ENCODE measurements around the gene UACA. TPM values are rescaled to one million over a fixed set of nuclear protein-coding genes. Genes with fewer than 3 reads are reported as not detected.

The UACA gene
- total RNA-seq, 1 donor, result 161 TPM

DNA sequence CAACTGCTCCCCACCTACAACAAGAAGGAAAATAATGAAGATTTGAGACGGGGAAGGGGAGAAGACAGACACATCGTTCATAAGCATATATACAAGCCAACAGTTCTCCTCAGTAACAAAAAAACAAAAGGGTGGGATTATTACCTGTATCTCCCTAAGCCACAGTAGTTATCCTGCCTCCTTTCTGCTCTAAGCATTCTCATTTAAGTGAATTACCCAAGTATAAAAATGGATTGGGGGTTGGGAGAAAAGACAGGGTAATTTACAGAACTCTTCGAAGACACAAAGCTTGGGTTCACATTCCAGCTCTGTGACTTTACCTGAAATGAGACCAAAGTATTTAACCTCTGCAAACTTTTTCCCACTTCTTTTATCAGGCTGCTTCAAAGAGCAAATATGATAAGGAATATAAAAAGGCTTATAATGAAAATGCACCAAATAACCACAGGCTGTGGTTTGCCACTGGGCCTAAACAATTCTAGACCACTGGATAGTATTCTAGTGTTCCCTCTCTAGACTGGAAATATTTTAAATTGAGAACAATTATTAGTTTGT is 64.4 kb downstream of the UACA start:
- Histone ChIP-seq H3K36me3 (ENCODE audit: insufficient read depth, low read length) (peaks cover 30% of the 10 kb centered on the region), H3K27ac (ENCODE audit: low read depth, low read length) (peak overlapping the region; percentile 1), H3K4me3 (ENCODE audit: insufficient read depth, low read length) (no peak overlapping the region), H3K4me1 (ENCODE audit: insufficient read depth, low read length) (peaks cover 61% of the 10 kb centered on the region), H2AFZ (ENCODE audit: low read length) (no peak overlapping the region), H3K9me3 (ENCODE audit: low read depth, low read length) (no peaks in the 10 kb centered on the region), H3K27me3 (ENCODE audit: insufficient read depth, low read length) (no peaks in the 10 kb centered on the region), H3K79me2 (ENCODE audit: insufficient read depth, low read length) (peaks cover 80% of the 10 kb centered on the region), H3K4me2 (ENCODE audit: insufficient read depth, low read length) (peak overlapping the region; percentile 32), H4K20me1 (ENCODE audit: insufficient read depth, low read length) (peaks cover 16% of the 10 kb centered on the region)
- no peak for DNase-seq (ENCODE audit: insufficient read length, low spot score, missing footprints)
- TF ChIP-seq CTCF (IDR thresholded peaks at IDR 0.05; ENCODE audit: extremely low read depth, low read depth, low read length), result no peak

DNA sequence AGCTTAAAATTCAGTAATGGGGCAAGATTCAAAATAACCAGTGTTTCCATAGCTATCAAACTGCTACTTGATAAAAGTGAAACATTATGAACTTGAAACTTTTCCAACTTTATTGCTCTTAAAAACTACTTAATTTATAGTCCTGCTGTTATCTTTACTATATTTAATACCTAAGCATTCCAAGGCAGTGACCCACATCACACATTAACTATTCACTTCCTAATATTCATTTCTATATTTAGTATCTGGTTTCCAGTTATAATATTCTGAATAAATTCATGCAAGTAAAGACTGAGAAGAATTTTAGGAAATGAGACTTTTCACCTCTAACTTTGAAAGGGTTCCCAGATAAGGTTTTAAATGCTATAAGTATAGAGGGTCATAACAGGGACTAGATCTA is 64.9 kb downstream of the UACA start:
- H3K27ac ChIP-seq (ENCODE audit: low read depth, low read length), result no peak overlapping the region
- peaks cover 11% of the 10 kb centered on the region for H4K20me1 ChIP-seq (ENCODE audit: insufficient read depth, low read length)
- DNase-seq (ENCODE audit: insufficient read length, low spot score, missing footprints), result no peak

GRCh38 chr15:70690491-70691276 is 72.7 kb downstream of the UACA start:
- H3K27me3 ChIP-seq (ENCODE audit: insufficient read depth, low read length), result no peaks in the 10 kb centered on the region
- H4K20me1 ChIP-seq (ENCODE audit: insufficient read depth, low read length), result no peaks in the 10 kb centered on the region
- H3K9me3 ChIP-seq (ENCODE audit: low read depth, low read length), result no peaks in the 10 kb centered on the region
- DNase-seq (ENCODE audit: insufficient read length, low spot score, missing footprints), result no peak
- H3K27ac ChIP-seq (ENCODE audit: low read depth, low read length), result no peak overlapping the region
- H3K79me2 ChIP-seq (ENCODE audit: insufficient read depth, low read length), result peaks cover 48% of the 10 kb centered on the region
- H3K4me3 ChIP-seq (ENCODE audit: insufficient read depth, low read length), result no peak overlapping the region
- no peak overlapping the region for H2AFZ ChIP-seq (ENCODE audit: low read length)
- TF ChIP-seq CTCF (IDR thresholded peaks at IDR 0.05; ENCODE audit: extremely low read depth, low read depth, low read length), result no peak
- peaks cover 31% of the 10 kb centered on the region for H3K4me1 ChIP-seq (ENCODE audit: insufficient read depth, low read length)
- H3K36me3 ChIP-seq (ENCODE audit: insufficient read depth, low read length), result peaks cover 55% of the 10 kb centered on the region
- peak overlapping the region; percentile 18 for H3K4me2 ChIP-seq (ENCODE audit: insufficient read depth, low read length)

More for the DNA sequence above, 64.9 kb downstream of the UACA start:
- peaks cover 79% of the 10 kb centered on the region for H3K79me2 ChIP-seq (ENCODE audit: insufficient read depth, low read length)
- H3K4me3 ChIP-seq (ENCODE audit: insufficient read depth, low read length), result no peak overlapping the region
- no peaks in the 10 kb centered on the region for H3K27me3 ChIP-seq (ENCODE audit: insufficient read depth, low read length)
- H2AFZ ChIP-seq (ENCODE audit: low read length), result no peak overlapping the region
- peak overlapping the region; percentile 32 for H3K4me2 ChIP-seq (ENCODE audit: insufficient read depth, low read length)
- peaks cover 35% of the 10 kb centered on the region for H3K36me3 ChIP-seq (ENCODE audit: insufficient read depth, low read length)
- TF ChIP-seq CTCF (IDR thresholded peaks at IDR 0.05; ENCODE audit: extremely low read depth, low read depth, low read length), result no peak
- H3K9me3 ChIP-seq (ENCODE audit: low read depth, low read length), result no peaks in the 10 kb centered on the region
- H3K4me1 ChIP-seq (ENCODE audit: insufficient read depth, low read length), result peaks cover 56% of the 10 kb centered on the region

DNA sequence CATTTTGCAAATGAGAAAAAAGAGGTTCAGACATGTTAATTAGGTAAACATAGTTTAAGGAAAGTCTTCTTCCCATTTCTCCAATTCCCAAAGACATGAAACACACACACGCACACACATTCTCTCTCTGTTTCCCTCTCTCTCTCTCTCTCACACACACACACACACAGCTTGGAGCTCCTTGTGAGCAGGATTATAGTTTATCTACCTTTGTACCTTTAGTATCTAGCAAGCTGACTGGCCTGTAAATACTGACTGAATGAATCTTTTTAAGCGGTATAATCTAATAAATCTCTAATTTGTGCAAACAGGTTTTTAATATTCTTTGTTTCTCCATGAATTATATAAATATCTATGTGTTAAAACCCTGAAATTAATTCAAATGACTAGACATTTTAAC is 73.3 kb downstream of the UACA start:
- no peak overlapping the region for H3K4me3 ChIP-seq (ENCODE audit: insufficient read depth, low read length)
- H2AFZ ChIP-seq (ENCODE audit: low read length), result no peak overlapping the region
- H3K36me3 ChIP-seq (ENCODE audit: insufficient read depth, low read length), result peaks cover 58% of the 10 kb centered on the region
- DNase-seq (ENCODE audit: insufficient read length, low spot score, missing footprints), result no peak
- no peak overlapping the region for H3K4me2 ChIP-seq (ENCODE audit: insufficient read depth, low read length)
- no peaks in the 10 kb centered on the region for H3K9me3 ChIP-seq (ENCODE audit: low read depth, low read length)
- no peaks in the 10 kb centered on the region for H3K27me3 ChIP-seq (ENCODE audit: insufficient read depth, low read length)
- no peak for TF ChIP-seq CTCF (IDR thresholded peaks at IDR 0.05; ENCODE audit: extremely low read depth, low read depth, low read length)
- peaks cover 48% of the 10 kb centered on the region for H3K79me2 ChIP-seq (ENCODE audit: insufficient read depth, low read length)
- no peaks in the 10 kb centered on the region for H4K20me1 ChIP-seq (ENCODE audit: insufficient read depth, low read length)
- peaks cover 31% of the 10 kb centered on the region for H3K4me1 ChIP-seq (ENCODE audit: insufficient read depth, low read length)
- no peak overlapping the region for H3K27ac ChIP-seq (ENCODE audit: low read depth, low read length)
